Activated CD4-positive, CD25-positive, alpha-beta regulatory T cell treated with anti-CD3 and anti-CD28 coated beads, Interleukin-2, amount 50 U/mL, for 16 hours (primary cell): Measurements from ENCODE around the gene CFAP70.
"Not testable (repeated sequence)": the region's sequence is repeated elsewhere in the genome, so short reads cannot be mapped to it uniquely, and the experiment has no call there.

Experiments used
- DNase-seq: peaks from one replicate; pipeline ENCODE4 v3.0.0-alpha.2; 2020; ENCODE audit warnings: low read depth, low spot score

CFAP70 gene

GRCh38 chr10:73339436-73339835 lies 19.2 kb downstream of the CFAP70 start:
- DNase-seq, result no peak

GRCh38 chr10:73338801-73339368 lies 19.8 kb downstream of the CFAP70 start:
- no peak for DNase-seq

GRCh38 chr10:73333202-73333601 lies 25.5 kb downstream of the CFAP70 start:
- DNase-seq, result no peak

- no peak for DNase-seq
Measured at GRCh38 chr10:73332379-73332778, 26.3 kb downstream of the CFAP70 start.

GRCh38 chr10:73328523-73328922 lies 30.1 kb downstream of the CFAP70 start:
- not testable (repeated sequence) for DNase-seq

- not testable (repeated sequence) for DNase-seq
Measured at GRCh38 chr10:73325290-73325689, 33.4 kb downstream of the CFAP70 start.

GRCh38 chr10:73323582-73323981 lies 35.1 kb downstream of the CFAP70 start:
- not testable (repeated sequence) for DNase-seq

GRCh38 chr10:73310475-73310874 lies 48.2 kb downstream of the CFAP70 start:
- DNase-seq, result no peak

- no peak for DNase-seq
Measured at GRCh38 chr10:73307203-73307800, 51.4 kb downstream of the CFAP70 start.

GRCh38 chr10:73306171-73306708 lies 52.4 kb downstream of the CFAP70 start:
- DNase-seq, result no peak

GRCh38 chr10:73296946-73297345 lies 61.7 kb downstream of the CFAP70 start:
- DNase-seq, result no peak

GRCh38 chr10:73293461-73293860 lies 65.2 kb downstream of the CFAP70 start:
- no peak for DNase-seq

GRCh38 chr10:73289958-73290357 lies 68.7 kb downstream of the CFAP70 start:
- DNase-seq, result no peak

GRCh38 chr10:73287441-73287840 lies 71.2 kb downstream of the CFAP70 start:
- no peak for DNase-seq

GRCh38 chr10:73281097-73281496 lies 77.6 kb downstream of the CFAP70 start:
- DNase-seq, result no peak

GRCh38 chr10:73264423-73264822 lies 94.2 kb downstream of the CFAP70 start:
- DNase-seq, result no peak

GRCh38 chr10:73263693-73264347 lies 94.8 kb downstream of the CFAP70 start:
- DNase-seq, result no peak

- DNase-seq, result no peak
Measured at GRCh38 chr10:73262880-73263555, 95.6 kb downstream of the CFAP70 start.

GRCh38 chr10:73262105-73262730 lies 96.4 kb downstream of the CFAP70 start:
- DNase-seq, result no peak

- DNase-seq, result no peak
Measured at GRCh38 chr10:73261362-73261995, 97.2 kb downstream of the CFAP70 start.

- DNase-seq, result not testable (repeated sequence)
Measured at GRCh38 chr10:73258612-73259011, 100.1 kb downstream of the CFAP70 start.

GRCh38 chr10:73253225-73253555 lies 105.5 kb downstream of the CFAP70 start:
- no peak for DNase-seq
